GM06990 (cell line): Measurements from ENCODE around the gene PARD6G.

ENCODE experiments used
- DNase-seq: peaks from one replicate; pipeline ENCODE4 v3.0.0-alpha.2; 2011; ENCODE audit not compliant: insufficient read length; ENCODE audit errors: extremely low read depth
- H3K27me3 ChIP-seq: replicated peaks from 2 replicates; pipeline ENCODE4 v1.6.0; 2011; ENCODE audit warnings: low read length; ENCODE audit not compliant: control insufficient read depth, insufficient read depth
- H3K36me3 ChIP-seq: 2 replicates; pipeline ENCODE4 v1.5.1; 2011; ENCODE audit warnings: low read length; ENCODE audit not compliant: control insufficient read depth, insufficient read depth
- H3K4me3 ChIP-seq: replicated peaks from 2 replicates; pipeline ENCODE4 v1.5.1; 2011; ENCODE audit warnings: low read depth, mild to moderate bottlenecking, control low read depth, low read length
- TF ChIP-seq, protein P1 (sequence below): IDR thresholded peaks from 2 replicates; pipeline ENCODE4 v1.5.1; 2011; ENCODE audit warnings: low read length, control low read depth, mild to moderate bottlenecking, inconsistent platforms; ENCODE audit not compliant: insufficient read depth, poor library complexity, severe bottlenecking

Gene PARD6G

DNA sequence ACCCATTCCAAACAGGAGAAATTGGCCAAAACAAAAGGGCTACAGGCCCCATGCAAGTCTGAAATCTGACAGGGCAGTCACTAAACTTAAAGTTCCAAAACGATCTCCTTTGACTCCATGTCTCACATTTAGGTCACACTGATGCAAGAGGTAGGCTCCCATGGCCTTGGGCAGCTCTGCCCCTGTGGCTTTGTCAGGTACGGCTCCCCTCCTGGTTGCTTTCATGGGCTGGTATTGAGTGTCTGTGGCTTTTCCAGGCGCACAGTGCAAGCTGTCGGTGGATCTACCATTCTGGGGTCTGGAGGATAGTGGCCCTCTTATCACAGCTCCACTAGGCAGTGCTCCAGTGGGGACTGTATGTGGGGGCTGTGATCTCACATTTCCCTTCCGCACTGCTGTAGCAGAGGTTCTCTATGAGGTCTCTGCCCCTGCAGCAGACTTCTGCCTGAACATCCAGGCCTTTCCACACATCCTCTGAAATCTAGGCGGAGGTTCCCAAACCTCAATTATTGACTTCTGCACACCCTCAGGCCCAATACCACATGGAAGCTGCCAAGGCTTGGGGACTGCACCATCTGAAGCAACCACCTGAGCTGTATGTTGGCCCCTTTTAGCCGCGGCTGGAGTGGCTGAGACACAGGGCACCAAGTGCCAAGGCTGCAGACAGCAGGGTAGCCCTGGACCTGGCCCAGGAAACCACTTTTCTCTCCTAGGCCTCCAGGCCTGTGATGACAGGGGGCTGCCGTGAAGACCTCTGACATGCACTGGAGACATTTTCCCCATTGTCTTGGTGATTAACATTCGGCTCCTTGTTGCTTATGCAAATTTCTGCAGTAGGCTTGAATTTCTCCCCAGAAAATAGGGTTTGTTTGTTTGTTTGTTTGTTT is 28.7 kb downstream of the PARD6G start:
- no peaks in the 10 kb centered on the region for H3K36me3 ChIP-seq
- no peaks in the 10 kb centered on the region for H3K27me3 ChIP-seq
- H3K4me3 ChIP-seq, result no peak overlapping the region
- TF ChIP-seq, protein P1, sequence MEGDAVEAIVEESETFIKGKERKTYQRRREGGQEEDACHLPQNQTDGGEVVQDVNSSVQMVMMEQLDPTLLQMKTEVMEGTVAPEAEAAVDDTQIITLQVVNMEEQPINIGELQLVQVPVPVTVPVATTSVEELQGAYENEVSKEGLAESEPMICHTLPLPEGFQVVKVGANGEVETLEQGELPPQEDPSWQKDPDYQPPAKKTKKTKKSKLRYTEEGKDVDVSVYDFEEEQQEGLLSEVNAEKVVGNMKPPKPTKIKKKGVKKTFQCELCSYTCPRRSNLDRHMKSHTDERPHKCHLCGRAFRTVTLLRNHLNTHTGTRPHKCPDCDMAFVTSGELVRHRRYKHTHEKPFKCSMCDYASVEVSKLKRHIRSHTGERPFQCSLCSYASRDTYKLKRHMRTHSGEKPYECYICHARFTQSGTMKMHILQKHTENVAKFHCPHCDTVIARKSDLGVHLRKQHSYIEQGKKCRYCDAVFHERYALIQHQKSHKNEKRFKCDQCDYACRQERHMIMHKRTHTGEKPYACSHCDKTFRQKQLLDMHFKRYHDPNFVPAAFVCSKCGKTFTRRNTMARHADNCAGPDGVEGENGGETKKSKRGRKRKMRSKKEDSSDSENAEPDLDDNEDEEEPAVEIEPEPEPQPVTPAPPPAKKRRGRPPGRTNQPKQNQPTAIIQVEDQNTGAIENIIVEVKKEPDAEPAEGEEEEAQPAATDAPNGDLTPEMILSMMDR, result no peak
- DNase-seq, result no peak

DNA sequence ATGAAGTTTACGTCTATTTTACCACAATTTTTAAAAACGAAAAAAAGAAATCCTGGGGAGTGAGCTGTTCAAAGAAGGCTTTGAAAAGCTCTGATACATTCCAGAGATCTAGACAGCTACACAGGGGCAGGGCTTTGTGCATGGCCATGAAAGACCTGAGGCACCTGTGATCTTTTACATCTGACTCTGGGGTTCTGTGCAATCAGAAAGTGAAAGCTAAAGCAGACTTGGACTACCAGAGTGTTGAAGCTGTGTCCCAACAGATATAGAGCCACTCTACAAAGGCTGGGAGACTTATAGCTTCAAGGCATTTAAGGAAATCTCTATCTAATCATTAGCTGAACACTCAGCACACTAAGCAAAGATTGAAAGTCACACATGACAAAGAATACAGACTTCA is 34.1 kb downstream of the PARD6G start:
- Histone ChIP-seq H3K4me3 (no peak overlapping the region; the same call in 1 of the 2 replicates), H3K36me3 (no peaks in the 10 kb centered on the region), H3K27me3 (no peaks in the 10 kb centered on the region)
- TF ChIP-seq, protein P1, result no peak
- DNase-seq, result no peak

DNA sequence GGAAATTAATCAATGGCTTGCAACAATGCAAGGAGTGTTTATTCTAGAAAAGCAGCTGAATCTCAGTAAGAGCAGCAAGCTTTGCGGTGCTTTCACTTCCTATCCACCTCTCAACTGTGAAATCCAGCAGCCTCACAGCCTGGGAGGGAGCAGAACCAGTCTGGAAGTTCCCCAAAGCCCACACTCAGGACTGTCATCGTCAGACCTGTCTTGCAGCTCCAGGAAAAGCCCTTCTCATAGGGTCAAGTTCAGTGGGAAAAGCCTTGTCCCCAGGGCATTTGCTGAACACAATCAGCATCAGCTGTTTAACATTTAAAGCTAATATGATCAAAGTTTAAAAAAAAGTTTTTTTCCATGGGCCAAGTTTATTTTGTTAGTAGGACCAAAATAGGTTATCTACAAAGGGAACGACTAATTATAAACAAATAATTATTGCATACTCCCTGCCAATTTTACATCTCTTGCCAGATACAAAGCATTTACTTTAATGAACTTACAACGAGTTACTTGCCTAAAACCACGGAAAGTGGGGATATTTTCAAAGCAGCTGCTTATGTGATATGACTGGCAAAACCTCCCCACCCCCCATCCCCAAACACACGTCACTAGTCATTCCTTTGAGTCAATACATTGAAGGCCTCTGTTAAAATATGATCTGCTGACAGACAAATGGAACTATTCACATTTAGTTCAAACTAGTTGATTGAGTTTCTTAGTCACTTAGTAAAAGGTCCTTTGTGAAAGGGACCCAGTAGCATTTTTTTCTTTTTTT is 36.8 kb downstream of the PARD6G start:
- H3K27me3 ChIP-seq, result no peaks in the 10 kb centered on the region
- DNase-seq, result no peak
- no peaks in the 10 kb centered on the region for H3K36me3 ChIP-seq
- TF ChIP-seq, protein P1, result no peak
- no peak overlapping the region for H3K4me3 ChIP-seq

DNA sequence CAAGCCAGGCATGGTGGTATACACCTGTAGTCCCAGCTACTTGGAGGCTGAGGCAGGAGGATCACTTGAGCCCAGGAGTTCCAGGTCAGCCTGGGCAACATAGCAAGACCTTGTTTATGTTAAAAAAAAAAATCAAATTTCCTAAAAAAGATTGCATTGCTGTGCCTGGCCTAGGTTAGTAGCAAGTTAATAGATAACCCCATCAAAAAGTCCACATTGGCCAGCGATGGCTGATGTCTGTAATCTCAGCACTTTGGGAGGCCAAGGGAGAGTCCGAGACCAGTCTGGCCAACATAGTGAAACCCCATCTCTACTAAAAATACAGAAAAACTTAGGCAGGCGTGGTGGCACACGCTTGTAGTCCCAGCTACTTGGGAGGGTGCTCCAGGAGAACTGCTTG is 38.7 kb downstream of the PARD6G start:
- DNase-seq, result no peak
- H3K27me3 ChIP-seq, result no peaks in the 10 kb centered on the region
- no peak overlapping the region for H3K4me3 ChIP-seq
- no peaks in the 10 kb centered on the region for H3K36me3 ChIP-seq
- TF ChIP-seq, protein P1, result no peak

DNA sequence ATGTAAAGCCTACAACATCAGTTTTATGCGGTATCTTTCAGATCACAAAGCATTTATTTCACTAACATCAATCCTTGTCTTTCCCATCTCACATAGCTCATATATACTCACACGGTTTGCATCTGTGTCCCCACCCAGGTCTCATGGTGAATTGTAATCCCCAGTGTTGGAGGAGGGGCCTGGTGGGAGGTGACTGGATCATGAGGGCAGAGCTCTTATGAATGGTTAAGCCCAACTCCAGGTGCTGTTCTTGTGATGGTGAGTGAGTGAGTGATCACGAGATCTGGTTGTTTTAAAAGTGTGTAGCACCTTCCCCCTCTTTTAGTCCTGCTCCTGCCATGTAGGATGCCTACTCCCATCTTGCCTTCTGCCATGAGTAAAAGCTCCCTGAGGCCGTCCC is 42.0 kb downstream of the PARD6G start:
- no peaks in the 10 kb centered on the region for H3K36me3 ChIP-seq
- TF ChIP-seq, protein P1, result no peak
- DNase-seq, result no peak
- H3K27me3 ChIP-seq, result no peaks in the 10 kb centered on the region; the same call in 1 of the 2 replicates
- H3K4me3 ChIP-seq, result no peak overlapping the region
